Activated CD4-positive, alpha-beta T cell treated with anti-CD3 and anti-CD28 coated beads, Interleukin-2, Interleukin-6, amounts not matched to agents 100 ng/mL and 50 ng/mL, durations not matched to agents 16 hours and 8 hours (primary cell): ENCODE data around the gene FNDC1.

Source experiments
- DNase-seq: peaks from one replicate; pipeline ENCODE4 v3.0.0-alpha.2; 2020

FNDC1 gene

DNA sequence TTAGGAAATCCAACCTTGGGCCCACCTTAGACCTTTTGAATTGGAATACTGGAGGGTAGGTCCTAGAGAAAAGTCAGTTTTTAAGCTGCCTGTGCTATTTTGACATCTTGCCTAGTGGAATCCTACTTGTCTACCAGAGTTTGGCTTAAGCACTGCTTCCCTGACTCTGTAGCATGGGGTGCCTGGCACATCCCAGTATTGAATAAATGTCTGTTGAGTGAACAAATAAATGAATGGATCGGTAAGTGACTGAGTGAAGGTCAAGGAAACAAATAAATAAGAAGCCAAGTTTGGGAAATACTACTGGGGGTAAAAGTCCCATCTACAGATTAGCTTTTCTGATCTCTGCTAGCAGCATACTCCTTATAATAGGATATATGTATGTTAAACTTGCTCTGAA is 140.5 kb downstream of the FNDC1 start:
- DNase-seq = no peak

GRCh38 chr6:159311618-159312017 is 142.4 kb downstream of the FNDC1 start:
- DNase-seq = peak; percentile 4

GRCh38 chr6:159312206-159312605 is 143.0 kb downstream of the FNDC1 start:
- DNase-seq = no peak

- DNase-seq = no peak
Observed at GRCh38 chr6:159313018-159313417, 143.8 kb downstream of the FNDC1 start.

- no peak for DNase-seq
Observed at GRCh38 chr6:159315562-159315961, 146.4 kb downstream of the FNDC1 start.

DNA sequence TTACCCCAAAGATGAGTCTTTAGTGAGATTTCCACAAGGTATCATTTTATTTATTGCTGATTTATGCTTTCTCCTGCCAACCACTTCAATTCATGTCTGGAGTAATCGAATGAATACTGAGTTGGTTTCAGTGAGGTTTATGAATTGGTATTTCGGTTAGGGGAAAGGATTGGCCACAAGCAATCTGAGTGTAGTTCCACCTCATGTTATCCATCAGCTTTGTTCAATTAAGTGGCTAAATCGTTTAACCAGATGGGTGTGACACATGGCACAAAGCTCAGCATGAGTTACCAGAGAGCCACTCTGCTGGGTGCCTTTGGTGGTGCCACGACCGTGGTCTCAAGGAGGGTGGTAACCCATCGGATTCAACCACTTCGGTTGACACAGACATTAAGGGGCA is 148.2 kb downstream of the FNDC1 start:
- DNase-seq = peak; percentile 19

DNA sequence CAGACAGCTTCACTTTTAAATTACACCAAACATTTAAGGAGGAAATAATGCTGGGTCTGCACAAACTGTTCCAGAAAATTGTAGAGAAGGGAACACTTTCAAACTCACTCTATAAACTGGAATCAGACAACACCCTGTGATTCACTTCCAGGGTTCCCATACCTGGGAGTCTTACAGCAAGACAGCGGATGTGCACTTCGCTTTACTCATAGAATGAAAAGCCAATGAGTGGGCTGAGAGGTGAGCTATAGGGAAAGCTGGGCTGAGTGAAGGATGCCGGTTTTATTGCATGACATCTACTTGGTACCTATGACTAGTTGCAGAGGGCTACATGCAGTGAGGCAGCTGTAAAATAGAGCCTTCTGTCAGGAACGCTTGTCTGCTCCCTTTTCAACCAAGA is 152.1 kb downstream of the FNDC1 start:
- no peak for DNase-seq
